ENCODE results near the gene MAPRE2.

The MAPRE2 gene

GRCh38 chr18:35040988-35041814 is at the start of gene MAPRE2:
Gene MAPRE2, plus strand, starts transcription at chr18:35041413. Its CDS starts 127 bp downstream, at chr18:35041540.
- peak; percentile 100 for DNase-seq

- no peak for DNase-seq
Observed at GRCh38 chr18:34991561-34991960, 49.7 kb upstream of the MAPRE2 start.

GRCh38 chr18:34993289-34993688 is 47.9 kb upstream of the MAPRE2 start:
- DNase-seq, result no peak

GRCh38 chr18:34995746-34996145 is 45.5 kb upstream of the MAPRE2 start:
- DNase-seq, result no peak

- no peak for DNase-seq
Observed at GRCh38 chr18:34998661-34999060, 42.6 kb upstream of the MAPRE2 start.

GRCh38 chr18:34999756-35000289 is 41.4 kb upstream of the MAPRE2 start:
- peak; percentile 21 for DNase-seq

GRCh38 chr18:35000457-35000856 is 40.8 kb upstream of the MAPRE2 start:
- DNase-seq, result no peak

GRCh38 chr18:35002120-35002519 is 39.1 kb upstream of the MAPRE2 start:
- DNase-seq, result no peak

- peak; percentile 91 for DNase-seq
Observed at GRCh38 chr18:35005963-35006577, 35.1 kb upstream of the MAPRE2 start.

GRCh38 chr18:35010156-35010555 is 31.1 kb upstream of the MAPRE2 start:
- DNase-seq, result no peak

GRCh38 chr18:35010993-35011392 is 30.2 kb upstream of the MAPRE2 start:
- DNase-seq, result no peak

- no peak for DNase-seq
Observed at GRCh38 chr18:35019933-35020332, 21.3 kb upstream of the MAPRE2 start.

GRCh38 chr18:35022426-35023001 is 18.7 kb upstream of the MAPRE2 start:
- DNase-seq, result no peak

GRCh38 chr18:35024196-35024595 is 17.0 kb upstream of the MAPRE2 start:
- no peak for DNase-seq

- DNase-seq, result peak; percentile 75
Observed at GRCh38 chr18:35024965-35025364, 16.2 kb upstream of the MAPRE2 start.

GRCh38 chr18:35026407-35027061 is 14.7 kb upstream of the MAPRE2 start:
- DNase-seq, result peak; percentile 42

- DNase-seq, result no peak
Observed at GRCh38 chr18:35027206-35027605, 14.0 kb upstream of the MAPRE2 start.

- no peak for DNase-seq
Observed at GRCh38 chr18:35028536-35028935, 12.7 kb upstream of the MAPRE2 start.

- no peak for DNase-seq
Observed at GRCh38 chr18:35029103-35029502, 12.1 kb upstream of the MAPRE2 start.

GRCh38 chr18:35029770-35030169 is 11.4 kb upstream of the MAPRE2 start:
- no peak for DNase-seq

GRCh38 chr18:35030277-35030989 is 10.8 kb upstream of the MAPRE2 start:
- DNase-seq, result no peak

GRCh38 chr18:35032113-35032512 is 9.1 kb upstream of the MAPRE2 start:
- DNase-seq, result peak; percentile 59

GRCh38 chr18:35038029-35038428 is 3.2 kb upstream of the MAPRE2 start:
- no peak for DNase-seq

All from eye (tissue), 1 donor.